Lung (tissue), 12 donors: Measurements from ENCODE around the gene CEP164. TPM values are rescaled to one million over a fixed set of nuclear protein-coding genes. Genes with fewer than 3 reads are reported as not detected.

ENCODE experiments used
- ATAC-seq: fragments of 200-7000 bp; cut with Tn5 transposase; one replicate; pipeline ENCODE4 v1.9.1; 2020; ENCODE audit warnings: moderate number of reproducible peaks; ENCODE audit not compliant: insufficient read depth, low FRiP score
- DNase-seq, 3 donors: peaks; one replicate each; pipeline ENCODE4 v3.0.0-alpha.2; 2013 to 2017
- H3K27ac ChIP-seq, 2 donors: one replicate each; pipeline ENCODE4 v1.5.1; 2013; ENCODE audit warnings: mild to moderate bottlenecking in 2 of 2, moderate library complexity in 2 of 2, control low read depth in 1 of 2, inconsistent platforms in 1 of 2, low read depth in 1 of 2, low read length in 1 of 2
- H3K27me3 ChIP-seq, 3 donors: one replicate each; pipeline ENCODE4 v1.5.1; 2013; ENCODE audit warnings: low read length in 2 of 3; ENCODE audit not compliant: control insufficient read depth in 3 of 3, insufficient read depth in 3 of 3
- H3K36me3 ChIP-seq, 4 donors: one replicate each; pipeline ENCODE4 v1.5.1; 2013; ENCODE audit warnings: low read length in 4 of 4, mild to moderate bottlenecking in 1 of 4, moderate library complexity in 1 of 4; ENCODE audit not compliant: control insufficient read depth in 4 of 4, insufficient read depth in 4 of 4
- H3K4me1 ChIP-seq, 5 donors: one replicate each; pipeline ENCODE4 v1.5.1; 2013; ENCODE audit warnings: low read length in 5 of 5, mild to moderate bottlenecking in 2 of 5, moderate library complexity in 1 of 5; ENCODE audit not compliant: control insufficient read depth in 5 of 5, insufficient read depth in 5 of 5
- H3K4me3 ChIP-seq: one replicate; pipeline ENCODE4 v1.5.1; 2013; ENCODE audit warnings: mild to moderate bottlenecking, control low read depth, moderate library complexity
- H3K9ac ChIP-seq, 2 donors: one replicate each; pipeline ENCODE4 v1.5.1; 2013; ENCODE audit warnings: low read length in 2 of 2, control low read depth in 1 of 2; ENCODE audit not compliant: insufficient read depth in 1 of 2
- H3K9me3 ChIP-seq, 4 donors: one replicate each; pipeline ENCODE4 v1.5.1; 2013; ENCODE audit warnings: low read length in 3 of 4, mild to moderate bottlenecking in 1 of 4, moderate library complexity in 1 of 4; ENCODE audit not compliant: control insufficient read depth in 4 of 4, insufficient read depth in 3 of 4
- CTCF ChIP-seq: IDR thresholded peaks from 2 replicates; pipeline ENCODE4 v1.5.1; 2012; ENCODE audit warnings: mild to moderate bottlenecking; ENCODE audit errors: control extremely low read depth, extremely low read depth
- WGBS, 2 donors: extraction: QIAGEN DNeasy Blood & Tissue Kit; methylation state at CpG; one replicate each; pipeline ENCODE4 v1.1.7; 2013; 5-methylcytosine and 5-hydroxymethylcytosine counted together
- polyA plus RNA-seq, 2 donors: library from polyadenylated mRNA; stranded (reverse); fragments of 200-250 nt; gene quantifications; one replicate each; pipeline ENCODE4 v1.2.1, GENCODE V29; 2013
- total RNA-seq, 2 donors: library from RNA; depleted of rRNA in 1 of 2; stranded (reverse); fragments of >200 nt in 1 of 2; gene quantifications; one replicate each; pipeline ENCODE4 v1.2.1, GENCODE V29; 2014 to 2021
- donor health status: control.
- donor health status: control.
- donor health status: Bipolar disorder and iron deficiency.
- donor health status: healthy.
- donor health status: DM: yes; HTN: yes; CAD: no.

The CEP164 gene
- total and polyA plus RNA-seq, 4 donors, result 12.0 to 36.1 (median 26.7) TPM

GRCh38 chr11:117427356-117427874, 99.8 kb downstream of the CEP164 start:
- Histone ChIP-seq H3K9me3 (no peaks in the 10 kb centered on the region), H3K9ac (no peak overlapping the region), H3K4me1 (no peaks in the 10 kb centered on the region), H3K27ac (no peak overlapping the region), H3K27me3 (peaks cover 0 to 2% (median 0%) of the 10 kb centered on the region in 3 donors), H3K4me3 (no peak overlapping the region), H3K36me3 (no peaks in the 10 kb centered on the region)
- no peak for DNase-seq
- ATAC-seq, result no peak
- WGBS, 2 donors, result 91 to 92% methylated on average over 11 of the region's 11 CpGs
- no peak for TF ChIP-seq CTCF

- no peak overlapping the region for H3K27ac ChIP-seq
- DNase-seq (no peak), ATAC-seq (no peak)
- no peak overlapping the region for H3K9ac ChIP-seq
- H3K9me3 ChIP-seq, result no peaks in the 10 kb centered on the region
- no peak for TF ChIP-seq CTCF
- H3K4me3 ChIP-seq, result no peak overlapping the region
- 90 to 94% methylated on average over 31 to 32 of the region's 32 CpGs for WGBS, 2 donors
- no peaks in the 10 kb centered on the region for H3K36me3 ChIP-seq
- H3K27me3 ChIP-seq, result peaks cover 0 to 2% (median 0%) of the 10 kb centered on the region in 3 donors
- no peaks in the 10 kb centered on the region for H3K4me1 ChIP-seq
Measured at GRCh38 chr11:117428186-117428855, 100.7 kb downstream of the CEP164 start.

GRCh38 chr11:117428856-117429229, 101.2 kb downstream of the CEP164 start:
- Histone ChIP-seq H3K36me3 (no peaks in the 10 kb centered on the region), H3K27ac (no peak overlapping the region), H3K4me1 (no peaks in the 10 kb centered on the region), H3K27me3 (peaks cover 0 to 6% (median 0%) of the 10 kb centered on the region in 3 donors), H3K9me3 (no peaks in the 10 kb centered on the region), H3K9ac (no peak overlapping the region), H3K4me3 (no peak overlapping the region)
- no peak for TF ChIP-seq CTCF
- ATAC-seq (no peak), DNase-seq (no peak)
- WGBS, 2 donors, result 80 to 87% methylated on average over 7 of the region's 7 CpGs
